ENCODE data around the gene SYT2. TPM values are rescaled to one million over a fixed set of nuclear protein-coding genes. Genes with fewer than 3 reads are reported as not detected.

SYT2 gene
- 0.06 TPM for total RNA-seq
- long read RNA-seq, result 0 reads

DNA sequence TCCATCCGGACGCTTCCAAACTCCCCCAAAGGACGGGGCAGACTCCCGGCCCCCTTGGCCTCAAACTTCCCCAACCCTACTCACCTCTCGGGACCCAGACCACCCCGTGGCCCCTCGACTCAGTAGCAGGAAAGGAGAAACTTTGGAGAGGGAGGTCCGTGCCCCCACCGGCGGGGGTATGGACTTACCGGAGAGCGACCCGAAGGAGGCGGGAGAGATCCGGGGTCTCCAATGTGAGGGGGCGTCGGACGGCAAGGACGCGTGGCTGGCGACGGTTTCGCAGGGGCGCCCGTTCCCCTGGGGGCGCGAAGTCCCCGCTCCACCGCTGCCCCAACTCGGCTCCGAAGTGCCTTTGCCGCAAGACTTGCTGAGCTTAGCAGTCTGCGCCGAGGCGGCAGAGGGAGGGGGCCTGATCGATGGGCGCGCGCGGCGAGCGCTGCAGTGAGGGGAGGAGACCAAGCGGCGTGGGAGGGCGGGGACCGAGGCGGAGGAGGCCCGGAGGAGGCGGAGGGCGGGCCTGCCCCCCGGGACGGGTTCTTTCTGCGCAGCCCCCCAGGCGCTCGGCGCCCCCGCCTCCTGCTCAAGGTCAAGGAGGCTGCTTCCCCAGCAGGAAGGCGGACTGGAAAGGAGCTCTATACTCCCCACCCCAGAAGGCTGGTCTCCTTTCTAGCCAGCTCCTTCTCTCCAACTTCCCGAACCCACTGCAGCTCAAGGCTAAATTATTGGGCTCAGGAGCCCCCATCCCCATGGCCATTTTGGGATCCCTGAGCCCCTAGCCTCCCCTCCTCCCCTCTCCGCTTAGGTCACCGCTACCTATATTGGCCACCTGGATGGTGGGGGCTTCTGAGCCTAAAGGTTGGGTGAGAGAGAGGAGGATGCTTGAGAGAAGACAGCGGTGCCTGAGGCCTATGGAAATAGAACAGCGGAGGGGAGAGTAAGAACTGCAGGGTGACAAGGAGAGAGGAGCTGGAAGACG is at the start of gene SYT2:
Gene SYT2 (minus strand): TSS at position 385 of the 976 bp plus-strand sequence. CDS start 104,682 bp downstream, outside the sequence.
- H3K27ac ChIP-seq, result no peak within 1 kb of the TSS
- no peak for DNase-seq
- no peaks in the 10 kb centered on the region for H3K9me3 ChIP-seq
- peaks cover 73% of the 10 kb centered on the region for H3K27me3 ChIP-seq
- H3K4me1 ChIP-seq, result peaks cover 9% of the 10 kb centered on the region
- H3K36me3 ChIP-seq, result no peaks in the 10 kb centered on the region
- TF ChIP-seq, protein P1, sequence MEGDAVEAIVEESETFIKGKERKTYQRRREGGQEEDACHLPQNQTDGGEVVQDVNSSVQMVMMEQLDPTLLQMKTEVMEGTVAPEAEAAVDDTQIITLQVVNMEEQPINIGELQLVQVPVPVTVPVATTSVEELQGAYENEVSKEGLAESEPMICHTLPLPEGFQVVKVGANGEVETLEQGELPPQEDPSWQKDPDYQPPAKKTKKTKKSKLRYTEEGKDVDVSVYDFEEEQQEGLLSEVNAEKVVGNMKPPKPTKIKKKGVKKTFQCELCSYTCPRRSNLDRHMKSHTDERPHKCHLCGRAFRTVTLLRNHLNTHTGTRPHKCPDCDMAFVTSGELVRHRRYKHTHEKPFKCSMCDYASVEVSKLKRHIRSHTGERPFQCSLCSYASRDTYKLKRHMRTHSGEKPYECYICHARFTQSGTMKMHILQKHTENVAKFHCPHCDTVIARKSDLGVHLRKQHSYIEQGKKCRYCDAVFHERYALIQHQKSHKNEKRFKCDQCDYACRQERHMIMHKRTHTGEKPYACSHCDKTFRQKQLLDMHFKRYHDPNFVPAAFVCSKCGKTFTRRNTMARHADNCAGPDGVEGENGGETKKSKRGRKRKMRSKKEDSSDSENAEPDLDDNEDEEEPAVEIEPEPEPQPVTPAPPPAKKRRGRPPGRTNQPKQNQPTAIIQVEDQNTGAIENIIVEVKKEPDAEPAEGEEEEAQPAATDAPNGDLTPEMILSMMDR (IDR thresholded peaks at IDR 0.05), result no peak
- peak; percentile 54 for ATAC-seq
- H3K4me3 ChIP-seq, result peak within 1 kb of the TSS; percentile 29
- intact Hi-C loops (cut with DNase I), result no loop called here

DNA sequence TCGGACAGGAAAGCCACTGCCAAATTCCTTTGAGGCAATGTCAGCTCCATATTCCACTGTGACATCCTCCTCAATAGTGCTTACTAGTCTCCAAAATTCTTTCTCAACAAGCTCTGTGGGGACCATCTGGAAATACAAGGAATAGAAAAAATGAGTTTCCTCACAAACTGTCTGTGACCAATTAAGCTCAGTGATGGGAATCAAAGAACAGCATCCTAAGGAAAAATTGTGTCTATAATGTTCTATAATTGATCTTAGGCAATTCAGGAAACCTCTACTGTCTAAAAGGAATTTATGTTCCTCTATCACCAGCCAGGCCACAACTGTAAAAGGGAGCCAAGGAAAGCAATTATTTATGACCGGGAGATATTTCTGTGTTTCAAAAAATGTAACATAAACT is 46.1 kb upstream of the SYT2 start:
- intact Hi-C loops (cut with DNase I), result no loop called here
- H3K36me3 ChIP-seq, result peaks cover 99% of the 10 kb centered on the region

GRCh38 chr1:202754293-202754692 is 44.0 kb upstream of the SYT2 start:
- H3K36me3 ChIP-seq, result peaks cover 96% of the 10 kb centered on the region
- DNase-seq, result no peak
- H3K4me3 ChIP-seq, result no peak overlapping the region
- H3K27me3 ChIP-seq, result no peaks in the 10 kb centered on the region
- no peaks in the 10 kb centered on the region for H3K4me1 ChIP-seq
- H3K9me3 ChIP-seq, result no peaks in the 10 kb centered on the region
- ATAC-seq, result no peak
- TF ChIP-seq, protein P1 (IDR thresholded peaks at IDR 0.05), result no peak
- intact Hi-C loops (cut with DNase I), result no loop called here
- H3K27ac ChIP-seq, result no peak overlapping the region

More for the DNA sequence above, 46.1 kb upstream of the SYT2 start:
- H3K4me1 ChIP-seq, result no peaks in the 10 kb centered on the region
- no peaks in the 10 kb centered on the region for H3K9me3 ChIP-seq
- H3K4me3 ChIP-seq, result no peak overlapping the region
- DNase-seq (no peak), ATAC-seq (no peak)
- TF ChIP-seq, protein P1 (IDR thresholded peaks at IDR 0.05), result no peak
- H3K27ac ChIP-seq, result no peak overlapping the region
- H3K27me3 ChIP-seq, result no peaks in the 10 kb centered on the region

DNA sequence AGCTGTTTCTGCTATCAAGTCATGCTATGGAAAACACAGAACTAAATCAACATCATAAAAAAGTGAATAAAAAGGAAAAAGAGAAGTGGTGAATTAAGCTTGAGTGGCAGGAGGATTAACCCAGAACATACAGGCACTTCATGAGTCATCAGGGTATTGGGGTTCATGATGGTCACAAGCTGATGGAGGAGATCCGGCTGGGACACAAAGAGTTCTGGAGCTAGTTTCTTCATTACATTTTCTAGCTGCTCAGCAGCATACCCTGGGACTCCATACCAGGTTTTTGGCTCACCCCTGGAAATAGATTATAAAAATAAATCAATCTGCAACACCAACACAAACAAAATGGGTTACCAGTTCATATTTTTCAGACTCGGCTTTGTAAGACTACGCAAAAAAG is 42.5 kb upstream of the SYT2 start:
- DNase-seq (no peak), ATAC-seq (no peak)
- Histone ChIP-seq H3K27me3 (no peaks in the 10 kb centered on the region), H3K4me1 (no peaks in the 10 kb centered on the region), H3K9me3 (no peaks in the 10 kb centered on the region), H3K4me3 (no peak overlapping the region), H3K27ac (no peak overlapping the region), H3K36me3 (peaks cover 98% of the 10 kb centered on the region)
- intact Hi-C loops (cut with DNase I), result no loop called here
- TF ChIP-seq, protein P1 (IDR thresholded peaks at IDR 0.05), result no peak

GRCh38 chr1:202750761-202751160 is 40.5 kb upstream of the SYT2 start:
- Histone ChIP-seq H3K9me3 (no peaks in the 10 kb centered on the region), H3K27ac (no peak overlapping the region), H3K27me3 (no peaks in the 10 kb centered on the region), H3K36me3 (peaks cover 96% of the 10 kb centered on the region), H3K4me1 (no peaks in the 10 kb centered on the region), H3K4me3 (no peak overlapping the region)
- ATAC-seq (no peak), DNase-seq (no peak)
- TF ChIP-seq, protein P1 (IDR thresholded peaks at IDR 0.05), result peak; percentile 10
- intact Hi-C loops (cut with DNase I), result no loop called here

Data from upper lobe of right lung (tissue), 1 donor.